Nephron (organoid): ENCODE data around the gene INPP5J.

ENCODE experiments used
- H3K27ac Mint-ChIP-seq, 3 experiments: 2 replicates each; pipeline ENCODE4 v1.8.0; 2020; ENCODE audit warnings: mixed read lengths in 3 of 3, mild to moderate bottlenecking in 2 of 3, moderate library complexity in 1 of 3
- H3K27me3 Mint-ChIP-seq: 2 replicates; pipeline ENCODE4 v1.8.0; 2021; ENCODE audit warnings: low read depth, mild to moderate bottlenecking, moderate library complexity, mixed read lengths
- H3K36me3 Mint-ChIP-seq: 2 replicates; pipeline ENCODE4 v1.8.0; 2020; ENCODE audit warnings: low read depth, mixed read lengths
- H3K4me1 Mint-ChIP-seq: 2 replicates; pipeline ENCODE4 v1.8.0; 2020; ENCODE audit warnings: mixed read lengths
- H3K4me3 Mint-ChIP-seq, 3 experiments: 2 replicates each; pipeline ENCODE4 v1.8.0; 2020; ENCODE audit warnings: mild to moderate bottlenecking in 3 of 3, mixed read lengths in 3 of 3, moderate library complexity in 2 of 3
- H3K9me3 Mint-ChIP-seq: 2 replicates; pipeline ENCODE4 v1.8.0; 2020; ENCODE audit warnings: mixed read lengths
- TF ChIP-seq, protein P1 (sequence below), 3 experiments: fragments of 200-600 bp; sonication (generic); IDR thresholded peaks; one replicate each; pipeline ENCODE4 v1.5.0; 2021; ENCODE audit warnings: antibody characterized with exemption in 3 of 3; ENCODE audit not compliant: unreplicated experiment in 3 of 3

The INPP5J gene

DNA sequence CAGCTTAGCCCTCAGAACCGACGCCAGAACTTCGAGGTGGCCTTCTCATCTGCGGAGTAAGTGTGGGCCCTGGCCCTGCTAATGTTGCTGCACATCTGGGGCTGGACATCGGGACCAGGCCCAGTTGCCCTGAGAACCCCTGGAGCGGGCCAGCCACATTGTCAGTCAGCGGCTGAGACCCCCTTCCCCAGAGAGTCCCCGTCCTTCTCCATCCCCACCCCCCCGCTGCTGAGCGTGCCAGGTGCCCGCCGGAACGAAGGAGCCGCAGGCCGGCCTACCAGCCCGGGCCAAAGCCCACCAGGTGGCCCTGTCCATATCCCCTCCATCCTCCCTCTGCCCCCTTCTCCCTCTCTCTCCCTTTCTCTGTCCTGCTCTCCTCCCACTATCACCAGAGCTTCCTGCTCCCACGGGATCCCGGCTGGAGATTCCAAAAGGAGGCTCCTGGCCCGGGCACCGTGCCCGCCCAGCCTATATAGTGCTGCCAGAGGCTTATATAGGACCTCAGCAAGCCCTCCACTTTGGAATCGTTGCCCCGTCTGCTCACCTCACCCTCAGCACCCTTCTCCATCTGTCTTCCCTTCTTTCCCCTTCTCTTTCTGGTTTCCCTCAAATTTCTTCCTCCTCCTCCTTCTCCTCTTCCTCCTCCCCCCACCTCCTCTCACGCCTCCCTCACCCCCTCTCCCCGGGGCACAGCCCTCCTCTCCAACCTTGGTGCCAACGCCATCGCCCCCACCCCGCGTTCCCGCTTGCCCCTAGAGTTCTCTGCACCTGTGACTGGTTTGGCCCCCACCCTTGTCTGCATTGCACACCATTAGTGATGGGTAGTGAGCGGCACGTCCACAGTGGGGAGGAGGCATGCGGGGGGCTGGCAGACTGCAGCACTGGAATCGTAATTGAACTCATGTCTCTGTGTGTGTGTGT is 22.7 kb upstream of the INPP5J start:
- Mint-ChIP-seq H3K4me3 (no peak overlapping the region), H3K27me3 (no peaks in the 10 kb centered on the region), H3K27ac (no peak overlapping the region), H3K36me3 (peaks cover 40% of the 10 kb centered on the region), H3K4me1 (peaks cover 18% of the 10 kb centered on the region), H3K9me3 (no peaks in the 10 kb centered on the region)
- TF ChIP-seq, protein P1, sequence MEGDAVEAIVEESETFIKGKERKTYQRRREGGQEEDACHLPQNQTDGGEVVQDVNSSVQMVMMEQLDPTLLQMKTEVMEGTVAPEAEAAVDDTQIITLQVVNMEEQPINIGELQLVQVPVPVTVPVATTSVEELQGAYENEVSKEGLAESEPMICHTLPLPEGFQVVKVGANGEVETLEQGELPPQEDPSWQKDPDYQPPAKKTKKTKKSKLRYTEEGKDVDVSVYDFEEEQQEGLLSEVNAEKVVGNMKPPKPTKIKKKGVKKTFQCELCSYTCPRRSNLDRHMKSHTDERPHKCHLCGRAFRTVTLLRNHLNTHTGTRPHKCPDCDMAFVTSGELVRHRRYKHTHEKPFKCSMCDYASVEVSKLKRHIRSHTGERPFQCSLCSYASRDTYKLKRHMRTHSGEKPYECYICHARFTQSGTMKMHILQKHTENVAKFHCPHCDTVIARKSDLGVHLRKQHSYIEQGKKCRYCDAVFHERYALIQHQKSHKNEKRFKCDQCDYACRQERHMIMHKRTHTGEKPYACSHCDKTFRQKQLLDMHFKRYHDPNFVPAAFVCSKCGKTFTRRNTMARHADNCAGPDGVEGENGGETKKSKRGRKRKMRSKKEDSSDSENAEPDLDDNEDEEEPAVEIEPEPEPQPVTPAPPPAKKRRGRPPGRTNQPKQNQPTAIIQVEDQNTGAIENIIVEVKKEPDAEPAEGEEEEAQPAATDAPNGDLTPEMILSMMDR (IDR thresholded peaks at IDR 0.05; ENCODE audit: unreplicated experiment in 3 of 3) = no peak

DNA sequence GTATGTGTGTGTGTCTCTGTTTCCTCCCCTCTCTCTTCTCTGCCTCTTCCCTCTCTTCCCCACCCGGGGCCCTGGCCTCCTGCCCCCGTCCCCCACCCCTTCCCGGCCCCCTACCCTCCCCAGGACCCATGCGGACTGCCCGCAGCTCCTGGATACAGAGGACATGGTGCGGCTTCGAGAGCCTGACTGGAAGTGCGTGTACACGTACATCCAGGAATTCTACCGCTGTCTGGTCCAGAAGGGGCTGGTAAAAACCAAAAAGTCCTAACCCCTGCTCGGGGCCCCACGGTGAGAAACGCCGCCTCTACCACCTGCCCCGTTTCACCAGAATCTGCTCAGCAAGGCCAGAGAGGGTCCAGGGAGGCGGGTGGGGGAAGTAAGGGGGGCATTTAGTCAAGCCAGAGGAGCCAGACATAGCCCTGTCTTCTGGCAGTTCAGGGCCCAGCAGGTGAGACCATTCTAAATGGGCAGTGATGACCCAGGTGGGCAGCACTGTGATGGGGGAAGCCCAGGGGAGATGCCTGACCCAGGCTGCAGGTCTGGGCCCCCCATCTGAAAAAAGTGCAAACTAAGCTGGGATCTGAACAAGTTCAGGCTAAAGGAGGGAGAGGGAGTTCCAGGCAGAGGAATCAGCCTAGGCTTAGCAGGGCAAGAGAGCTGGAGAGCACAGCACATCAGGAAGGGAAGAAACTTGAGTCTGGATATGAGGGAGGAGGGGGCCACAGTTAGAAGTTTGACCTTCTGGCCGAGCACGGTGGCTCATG is 21.8 kb upstream of the INPP5J start:
- Mint-ChIP-seq H3K9me3 (no peaks in the 10 kb centered on the region), H3K36me3 (peaks cover 33% of the 10 kb centered on the region), H3K27ac (no peak overlapping the region), H3K4me1 (peaks cover 11% of the 10 kb centered on the region), H3K27me3 (peaks cover under 1% of the 10 kb centered on the region), H3K4me3 (no peak overlapping the region)
- TF ChIP-seq, protein P1 (IDR thresholded peaks at IDR 0.05; ENCODE audit: unreplicated experiment in 3 of 3) = no peak

DNA sequence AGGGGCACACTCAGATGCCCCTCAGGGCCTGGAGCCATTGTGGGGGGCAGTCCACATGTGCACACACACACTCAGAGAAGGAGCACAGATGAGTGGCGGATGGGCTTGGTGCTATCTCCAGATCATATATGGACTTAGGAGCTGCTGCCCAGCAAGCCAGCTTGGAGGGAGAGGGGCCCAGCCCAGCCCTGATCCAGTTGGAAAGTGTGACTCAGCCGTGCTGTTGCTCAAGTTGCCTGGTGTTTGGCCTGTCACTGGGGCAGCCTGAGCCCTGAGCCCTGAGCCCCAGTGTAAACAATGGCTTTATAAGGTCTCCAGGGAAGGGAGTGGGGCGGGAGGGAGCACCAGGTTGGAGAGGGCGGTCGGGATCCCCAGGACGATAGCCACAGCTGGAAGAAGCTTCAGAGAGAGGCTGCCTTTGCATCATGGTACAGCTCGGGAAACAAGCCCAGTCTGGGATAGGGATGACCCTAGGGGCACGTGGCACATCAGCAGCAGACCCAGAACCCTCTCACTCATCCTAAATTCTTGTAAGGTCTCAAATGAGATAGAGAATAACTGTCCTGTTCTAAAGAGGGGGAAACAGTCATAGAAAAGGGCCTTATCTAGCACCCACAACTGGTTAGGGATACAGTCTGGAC is 20.2 kb upstream of the INPP5J start:
- H3K27ac Mint-ChIP-seq = no peak overlapping the region
- TF ChIP-seq, protein P1 (IDR thresholded peaks at IDR 0.05; ENCODE audit: unreplicated experiment in 3 of 3) = no peak
- H3K9me3 Mint-ChIP-seq = no peaks in the 10 kb centered on the region
- no peak overlapping the region for H3K4me3 Mint-ChIP-seq
- H3K36me3 Mint-ChIP-seq = peaks cover 22% of the 10 kb centered on the region
- peaks cover 1% of the 10 kb centered on the region for H3K4me1 Mint-ChIP-seq
- H3K27me3 Mint-ChIP-seq = peaks cover 4% of the 10 kb centered on the region

DNA sequence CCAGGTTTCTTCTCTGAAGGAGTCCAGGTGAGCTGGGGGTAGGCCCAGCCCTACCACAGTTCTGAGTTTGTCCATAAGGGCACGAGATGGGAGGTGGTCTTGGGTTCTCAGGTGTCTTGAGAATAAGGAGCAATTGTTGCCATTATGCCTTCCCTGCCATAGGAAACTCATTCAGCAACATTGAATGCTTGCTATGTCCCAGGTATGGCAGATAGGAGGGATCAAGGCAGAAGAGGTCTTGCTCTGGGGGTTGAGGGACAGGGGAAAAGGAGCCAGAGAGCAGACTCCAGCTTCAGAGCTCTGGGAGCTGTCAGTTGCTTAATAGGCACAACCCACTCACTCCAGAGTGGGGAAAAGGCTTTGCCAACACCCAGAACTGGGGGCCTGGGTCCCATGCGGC is 19.7 kb upstream of the INPP5J start:
- Mint-ChIP-seq H3K27ac (no peak overlapping the region), H3K4me1 (peaks cover 6% of the 10 kb centered on the region), H3K9me3 (no peaks in the 10 kb centered on the region), H3K4me3 (no peak overlapping the region), H3K27me3 (peaks cover 4% of the 10 kb centered on the region), H3K36me3 (peaks cover 16% of the 10 kb centered on the region)
- TF ChIP-seq, protein P1 (IDR thresholded peaks at IDR 0.05; ENCODE audit: unreplicated experiment in 3 of 3) = no peak

DNA sequence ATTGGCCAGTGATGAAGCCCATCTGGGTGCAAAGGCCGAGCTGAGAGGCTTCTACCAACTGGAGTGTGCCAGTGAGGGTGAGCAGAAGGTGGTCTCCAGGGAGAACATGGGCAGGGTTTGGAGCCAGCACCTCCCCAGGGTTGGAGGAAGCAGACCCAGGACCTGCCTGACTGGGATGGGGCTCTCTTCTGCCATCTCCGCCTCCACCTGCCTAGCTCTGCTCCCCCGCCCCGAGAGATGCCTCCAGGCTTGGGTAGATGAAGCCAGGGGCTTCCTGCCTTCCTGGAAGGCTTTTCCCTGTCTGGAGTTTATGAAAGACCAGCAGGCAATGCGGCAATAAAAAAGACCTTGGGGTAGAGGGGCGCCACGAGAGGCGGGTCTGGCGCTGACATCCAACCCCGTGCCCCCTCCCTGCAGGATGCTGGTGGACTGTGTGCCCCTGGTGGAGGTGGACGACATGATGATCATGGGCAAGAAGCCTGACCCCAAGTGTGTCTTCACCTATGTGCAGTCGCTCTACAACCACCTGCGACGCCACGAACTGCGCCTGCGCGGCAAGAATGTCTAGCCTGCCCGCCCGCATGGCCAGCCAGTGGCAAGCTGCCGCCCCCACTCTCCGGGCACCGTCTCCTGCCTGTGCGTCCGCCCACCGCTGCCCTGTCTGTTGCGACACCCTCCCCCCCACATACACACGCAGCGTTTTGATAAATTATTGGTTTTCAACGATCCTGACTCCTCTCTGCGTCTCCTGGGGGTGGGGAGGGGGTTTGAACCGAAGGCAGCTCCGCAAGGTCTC is 18.7 kb upstream of the INPP5J start:
- peaks cover 16% of the 10 kb centered on the region for H3K36me3 Mint-ChIP-seq
- H3K4me1 Mint-ChIP-seq = peaks cover 6% of the 10 kb centered on the region
- peaks cover 4% of the 10 kb centered on the region for H3K27me3 Mint-ChIP-seq
- H3K9me3 Mint-ChIP-seq = no peaks in the 10 kb centered on the region
- peak overlapping the region in 2 of 3 experiments; percentile 25 to 50 for H3K4me3 Mint-ChIP-seq
- TF ChIP-seq, protein P1 (IDR thresholded peaks at IDR 0.05; ENCODE audit: unreplicated experiment in 3 of 3) = no peak
- no peak overlapping the region for H3K27ac Mint-ChIP-seq
